ENCODE results near the gene CCDC106. TPM values are rescaled to one million over a fixed set of nuclear protein-coding genes. Genes with fewer than 3 reads are reported as not detected.

The CCDC106 gene
- total and polyA plus RNA-seq, 2 of the 4 experiments (the other 2 are of a cell fraction) = 2.3 to 13.6 TPM

GRCh38 chr19:55615543-55616394 lies 32.2 kb upstream of the CCDC106 start (continued):
- TF ChIP-seq, protein P1, sequence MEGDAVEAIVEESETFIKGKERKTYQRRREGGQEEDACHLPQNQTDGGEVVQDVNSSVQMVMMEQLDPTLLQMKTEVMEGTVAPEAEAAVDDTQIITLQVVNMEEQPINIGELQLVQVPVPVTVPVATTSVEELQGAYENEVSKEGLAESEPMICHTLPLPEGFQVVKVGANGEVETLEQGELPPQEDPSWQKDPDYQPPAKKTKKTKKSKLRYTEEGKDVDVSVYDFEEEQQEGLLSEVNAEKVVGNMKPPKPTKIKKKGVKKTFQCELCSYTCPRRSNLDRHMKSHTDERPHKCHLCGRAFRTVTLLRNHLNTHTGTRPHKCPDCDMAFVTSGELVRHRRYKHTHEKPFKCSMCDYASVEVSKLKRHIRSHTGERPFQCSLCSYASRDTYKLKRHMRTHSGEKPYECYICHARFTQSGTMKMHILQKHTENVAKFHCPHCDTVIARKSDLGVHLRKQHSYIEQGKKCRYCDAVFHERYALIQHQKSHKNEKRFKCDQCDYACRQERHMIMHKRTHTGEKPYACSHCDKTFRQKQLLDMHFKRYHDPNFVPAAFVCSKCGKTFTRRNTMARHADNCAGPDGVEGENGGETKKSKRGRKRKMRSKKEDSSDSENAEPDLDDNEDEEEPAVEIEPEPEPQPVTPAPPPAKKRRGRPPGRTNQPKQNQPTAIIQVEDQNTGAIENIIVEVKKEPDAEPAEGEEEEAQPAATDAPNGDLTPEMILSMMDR (conservative IDR thresholded peaks at IDR 0.05; ENCODE audit: low read depth, low read length) = no peak

DNA sequence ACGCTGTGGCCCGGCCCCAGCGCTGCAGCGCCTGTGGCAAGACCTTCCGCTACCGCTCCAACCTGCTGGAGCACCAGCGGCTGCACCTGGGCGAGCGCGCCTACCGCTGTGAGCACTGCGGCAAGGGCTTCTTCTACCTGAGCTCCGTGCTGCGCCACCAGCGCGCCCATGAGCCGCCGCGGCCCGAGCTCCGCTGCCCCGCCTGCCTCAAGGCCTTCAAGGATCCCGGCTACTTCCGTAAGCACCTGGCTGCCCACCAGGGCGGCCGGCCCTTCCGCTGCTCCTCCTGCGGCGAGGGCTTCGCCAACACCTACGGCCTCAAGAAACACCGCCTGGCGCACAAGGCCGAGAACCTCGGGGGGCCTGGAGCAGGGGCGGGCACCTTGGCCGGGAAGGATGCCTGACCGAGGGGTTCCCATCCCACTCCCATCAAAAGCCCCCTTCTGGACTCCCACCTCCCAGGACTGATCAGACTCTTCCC lies 31.6 kb upstream of the CCDC106 start:
- Histone ChIP-seq H3K14ac (replicated peaks; ENCODE audit: low read depth, low read length) (no peak overlapping the region), H3K18ac (ENCODE audit: low read depth, low read length) (no peak overlapping the region), H3K27ac (ENCODE audit: insufficient read depth, low read length) (no peak overlapping the region), H3K4me3 (ENCODE audit: insufficient read depth, low read depth, low read length) (no peak overlapping the region), H2AK9ac (replicated peaks; ENCODE audit: low read depth, low read length, poor library complexity) (no peak overlapping the region), H3K9me1 (ENCODE audit: insufficient read depth, low read length) (peaks cover 20% of the 10 kb centered on the region), H2BK20ac (ENCODE audit: low read depth, low read length) (no peak overlapping the region), H3K23ac (ENCODE audit: low read depth, low read length) (no peak overlapping the region), H3K9me3 (ENCODE audit: control insufficient read depth, insufficient read depth, low read length) (no peaks in the 10 kb centered on the region), H4K20me1 (ENCODE audit: insufficient read depth, low read length) (peaks cover 35% of the 10 kb centered on the region), H4K91ac (ENCODE audit: insufficient read depth, low read depth, low read length) (no peak overlapping the region), H2BK120ac (ENCODE audit: low read depth, low read length) (no peak overlapping the region), H2AK5ac (ENCODE audit: low read depth, low read length) (no peak overlapping the region), H3K36me3 (ENCODE audit: control insufficient read depth, insufficient read depth, low read length) (peaks cover 40% of the 10 kb centered on the region), H2BK5ac (ENCODE audit: low read depth, low read length, poor library complexity, severe bottlenecking) (no peak overlapping the region), H3K4ac (ENCODE audit: low read depth, low read length) (no peak overlapping the region), H4K5ac (ENCODE audit: low read depth, low read length) (no peak overlapping the region), H3K56ac (ENCODE audit: extremely low read depth, insufficient read depth, low read length) (no peak overlapping the region), H3K79me1 (ENCODE audit: low read depth in 1 of 2, low read length in 2 of 2) (peaks cover 21 to 50% of the 10 kb centered on the region in 2 experiments), H2AFZ (replicated peaks; ENCODE audit: low read length, poor library complexity) (peak overlapping the region; percentile 58), H3K27me3 (ENCODE audit: control insufficient read depth, insufficient read depth, low read length) (no peaks in the 10 kb centered on the region), H3K4me2 (ENCODE audit: low read depth, low read length) (no peak overlapping the region), H4K8ac (ENCODE audit: low read depth in 2 of 2, low read length in 2 of 2) (no peak overlapping the region), H3K9ac (ENCODE audit: low read depth, low read length) (no peak overlapping the region), H2BK15ac (ENCODE audit: low read depth, low read length) (no peak overlapping the region), H3K4me1 (ENCODE audit: control insufficient read depth, insufficient read depth, low read length) (peaks cover 13% of the 10 kb centered on the region)
- CTCF ChIA-PET = no interaction called here
- BruUV-seq (replicated peaks) = no TSS peak
- in situ Hi-C loops (cut with MboI; ENCODE audit: low sequenced_read_pairs) = no loop called here
- dilution Hi-C loops (cut with HindIII; ENCODE audit: low sequenced_read_pairs, unreplicated experiment) = no loop called here
- no peak for DNase-seq
- WGBS, 2 experiments (ENCODE audit: extremely low coverage in 2 of 2, insufficient read length in 1 of 2) = 97% methylated on average over 30 of the region's 38 CpGs; no CpG with 5 or more reads in 1 of the 2 experiments
- POLR2A ChIA-PET (ENCODE audit: unreplicated experiment) = no interaction called here
- no peak for ATAC-seq (ENCODE audit: low read depth)
- TF ChIP-seq FOS (IDR thresholded peaks at IDR 0.05; ENCODE audit: low read depth, low read length) = no peak
- TF ChIP-seq RCOR1 (IDR thresholded peaks at IDR 0.05; ENCODE audit: insufficient replicate concordance, low read length) = no peak
- intact Hi-C loops (cut with micrococcal nuclease) = no loop called here

Measured in IMR-90 (cell line).